Activated CD4-positive, alpha-beta memory T cell treated with anti-CD3 and anti-CD28 coated beads, Interleukin-2, amount 10 ng/mL, durations not matched to agents 7 days and 5 days (primary cell): Measurements from ENCODE around the gene CD7. TPM values are rescaled to one million over a fixed set of nuclear protein-coding genes. Genes with fewer than 3 reads are reported as not detected.

ENCODE experiments used
- CTCF ChIA-PET: fragments of 350-600 bp; sonication (Branson Sonifier 250); formaldehyde crosslinking; loops from one replicate; lab custom pipeline; 2021; ENCODE audit warnings: antibody characterized with exemption, inconsistent platforms; lab: Charles Lee
- POLR2A ChIA-PET: fragments of 350-600 bp; sonication (Branson Sonifier 250); formaldehyde crosslinking; loops from one replicate; lab custom pipeline; 2021; ENCODE audit warnings: antibody characterized with exemption; lab: Charles Lee
- DNase-seq: peaks from one replicate; pipeline ENCODE4 v3.0.0-alpha.2; 2020
- H3K27ac Mint-ChIP-seq: one replicate; pipeline ENCODE4 v1.8.0; 2021; ENCODE audit warnings: mild to moderate bottlenecking, mixed read lengths
- H3K27me3 Mint-ChIP-seq: one replicate; pipeline ENCODE4 v1.8.0; 2021; ENCODE audit warnings: mixed read lengths
- H3K36me3 Mint-ChIP-seq: one replicate; pipeline ENCODE4 v1.8.0; 2021; ENCODE audit warnings: low read depth, mixed read lengths
- H3K4me1 Mint-ChIP-seq: one replicate; pipeline ENCODE4 v1.8.0; 2021; ENCODE audit warnings: mixed read lengths
- H3K4me3 Mint-ChIP-seq: one replicate; pipeline ENCODE4 v1.8.0; 2021; ENCODE audit warnings: mild to moderate bottlenecking, mixed read lengths
- H3K9me3 Mint-ChIP-seq: one replicate; pipeline ENCODE4 v1.8.0; 2021; ENCODE audit warnings: mixed read lengths
- total RNA-seq, 2 experiments: library from RNA; stranded (reverse); gene quantifications; one replicate each; pipeline ENCODE4 v1.2.3, GENCODE V29; 2021

Gene CD7
- total RNA-seq, 2 experiments from 2014 or later = 138 to 140 TPM

DNA sequence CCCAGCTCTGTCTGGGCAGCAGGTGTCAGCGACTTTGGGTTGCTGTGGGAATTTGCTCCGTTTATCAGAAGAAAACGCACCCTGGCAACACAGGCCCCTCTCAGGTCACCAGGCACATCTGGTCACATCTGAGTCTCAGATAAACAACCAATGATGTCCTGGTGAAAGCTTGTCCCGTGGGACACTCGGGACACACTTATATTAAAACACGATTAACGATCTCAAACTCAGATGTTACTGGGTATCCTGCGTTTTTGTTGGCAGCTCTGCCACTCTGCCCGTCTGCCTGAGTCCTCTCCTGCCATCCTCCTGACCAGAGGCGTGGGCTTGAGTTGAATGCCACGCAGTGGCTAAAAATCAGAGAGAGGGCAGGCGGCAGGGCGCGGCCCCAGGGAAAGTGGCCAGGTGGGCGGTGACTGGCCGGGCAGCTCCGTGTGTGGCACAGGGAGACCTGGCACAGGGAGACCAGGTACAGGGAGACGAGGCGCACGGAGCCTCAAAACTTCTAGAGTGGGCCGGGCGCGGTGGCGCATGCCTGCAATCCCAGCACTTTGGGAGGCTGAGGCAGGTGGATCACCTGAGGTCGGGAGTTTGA is 14.0 kb upstream of the CD7 start:
- peaks cover 7% of the 10 kb centered on the region for H3K27me3 Mint-ChIP-seq
- no peak overlapping the region for H3K4me3 Mint-ChIP-seq
- H3K36me3 Mint-ChIP-seq = no peaks in the 10 kb centered on the region
- ChIA-PET CTCF (no interaction called here), POLR2A (interaction anchor here (1.4 to 3.7 kb wide), 3 partner anchors 33 to 39 kb away, joined by 3 to 25 read pairs (median 4); no protein-coding TSS in a partner anchor)
- DNase-seq = no peak
- no peak overlapping the region for H3K27ac Mint-ChIP-seq
- peaks cover 32% of the 10 kb centered on the region for H3K4me1 Mint-ChIP-seq
- H3K9me3 Mint-ChIP-seq = no peaks in the 10 kb centered on the region

DNA sequence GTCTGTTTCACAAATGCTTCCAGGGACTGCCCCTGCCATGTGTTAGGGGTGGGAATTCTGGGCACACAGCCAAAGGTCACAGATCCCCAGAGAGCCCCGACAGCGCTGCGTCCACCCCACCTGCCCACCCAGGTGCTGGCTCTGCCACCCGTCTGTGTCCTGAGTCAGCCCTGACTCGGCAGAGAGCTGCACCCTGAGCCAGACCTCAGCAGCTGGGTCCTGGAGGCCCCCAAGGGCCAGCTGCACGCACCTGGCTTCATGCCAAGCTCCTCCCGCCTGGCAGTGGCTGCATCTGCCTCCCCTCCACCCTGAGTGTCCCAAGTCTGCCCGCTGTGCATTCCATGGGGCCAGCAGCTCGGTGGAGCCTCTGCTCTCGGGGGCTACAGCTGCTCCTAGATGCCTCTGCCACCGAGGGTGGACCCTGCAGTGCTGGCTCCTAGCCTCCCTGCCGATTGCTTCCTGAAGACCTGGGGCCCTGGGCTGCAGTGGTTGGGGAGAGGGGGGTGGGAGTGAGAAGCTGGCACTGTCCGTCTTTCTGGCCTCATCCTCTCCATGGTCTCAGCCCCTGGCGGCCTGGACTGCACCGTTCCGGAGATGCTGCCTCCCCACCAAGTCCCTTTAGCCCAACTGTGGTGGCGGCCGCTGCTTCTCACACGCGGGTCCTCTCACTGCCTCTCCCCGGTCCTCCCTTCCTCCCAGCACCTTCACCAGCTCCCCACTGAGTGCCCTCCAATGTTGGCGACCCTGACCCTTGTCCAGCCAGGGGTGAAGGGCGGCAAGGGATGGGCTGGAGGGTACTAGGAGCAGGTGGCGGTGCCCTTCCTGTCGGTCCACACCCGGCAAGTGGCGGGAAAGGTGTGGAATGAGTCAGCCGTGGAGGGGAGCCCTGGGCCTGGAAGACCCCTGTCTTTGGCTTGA is 13.2 kb upstream of the CD7 start:
- ChIA-PET CTCF (interaction anchor here (0.8 kb wide), 1 partner anchor 9 kb away, joined by 3 read pairs; no protein-coding TSS in a partner anchor), POLR2A (interaction anchor here (1.4 to 1.8 kb wide), 2 partner anchors 32 to 38 kb away, joined by 3 to 4 read pairs; no protein-coding TSS in a partner anchor)
- peaks cover 7% of the 10 kb centered on the region for H3K27me3 Mint-ChIP-seq
- H3K9me3 Mint-ChIP-seq = no peaks in the 10 kb centered on the region
- no peak overlapping the region for H3K27ac Mint-ChIP-seq
- DNase-seq = no peak
- H3K4me3 Mint-ChIP-seq = no peak overlapping the region
- H3K4me1 Mint-ChIP-seq = peaks cover 26% of the 10 kb centered on the region
- H3K36me3 Mint-ChIP-seq = no peaks in the 10 kb centered on the region

DNA sequence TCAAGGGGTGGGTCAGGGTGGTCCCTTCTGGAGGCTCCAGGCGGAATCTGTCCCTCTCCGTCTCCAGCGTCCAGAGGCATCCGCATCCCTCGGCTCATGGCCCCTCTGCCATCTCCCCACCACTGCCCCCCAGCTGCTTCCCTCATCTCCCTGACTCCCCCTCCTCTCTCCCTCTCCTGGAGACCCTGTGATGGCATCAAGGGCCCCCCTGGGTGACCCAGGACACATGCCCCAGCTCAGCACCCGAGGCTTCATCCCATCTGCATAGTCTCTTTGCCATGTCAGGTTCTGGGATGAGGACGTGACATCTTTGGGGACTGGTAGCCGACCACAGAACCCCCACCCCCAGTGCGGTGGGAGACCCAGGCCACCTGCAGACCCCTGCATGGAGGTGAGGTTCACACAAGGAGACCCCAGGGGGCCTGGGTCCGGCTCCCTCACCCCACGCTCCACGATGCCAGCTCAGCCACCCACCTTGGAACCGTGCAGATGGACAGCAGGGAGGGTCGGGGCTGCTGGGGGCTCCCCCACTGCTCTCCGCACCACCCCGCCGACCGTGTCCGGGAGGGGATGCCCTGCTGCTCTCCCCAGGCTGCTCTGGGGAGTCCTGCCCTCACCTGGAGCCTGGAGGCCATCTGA is 12.4 kb upstream of the CD7 start:
- Mint-ChIP-seq H3K36me3 (no peaks in the 10 kb centered on the region), H3K4me1 (peaks cover 22% of the 10 kb centered on the region), H3K27ac (no peak overlapping the region), H3K4me3 (no peak overlapping the region), H3K27me3 (peaks cover 5% of the 10 kb centered on the region), H3K9me3 (no peaks in the 10 kb centered on the region)
- no peak for DNase-seq
- ChIA-PET CTCF (interaction anchor here (0.8 to 1.0 kb wide), 2 partner anchors 8 to 9 kb away, joined by 3 read pairs; no protein-coding TSS in a partner anchor), POLR2A (interaction anchor here (1.4 kb wide), 1 partner anchor 31 kb away, joined by 3 read pairs; no protein-coding TSS in a partner anchor)

DNA sequence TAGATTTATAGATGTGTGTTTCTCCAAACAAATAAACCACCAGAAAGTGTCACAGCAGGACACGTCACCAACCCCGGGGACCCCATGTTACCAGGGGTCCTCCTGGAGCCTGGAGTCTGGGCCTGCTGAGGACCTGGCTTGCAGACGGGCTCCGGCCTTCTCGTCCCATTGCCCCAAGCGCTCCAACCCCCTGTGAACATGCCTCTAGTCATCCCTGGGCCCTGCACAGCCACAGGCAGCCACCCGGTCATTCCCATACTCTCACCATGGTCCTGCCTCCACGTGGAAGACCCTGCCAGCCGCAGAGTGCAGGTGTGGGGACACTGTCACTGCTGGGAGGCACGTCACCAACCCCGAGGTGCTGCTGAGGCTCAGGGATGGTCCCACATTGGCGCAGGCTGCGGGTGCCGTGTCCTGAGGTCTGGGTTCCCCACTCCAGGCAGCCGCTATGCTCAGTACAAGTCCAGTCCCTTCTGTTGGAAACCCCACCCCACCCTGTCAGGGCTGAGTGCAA is 11.6 kb upstream of the CD7 start:
- peaks cover 20% of the 10 kb centered on the region for H3K4me1 Mint-ChIP-seq
- CTCF ChIA-PET = interaction anchor here (1.0 kb wide), 1 partner anchor 9 kb away, joined by 3 read pairs; no protein-coding TSS in a partner anchor
- POLR2A ChIA-PET = no interaction called here
- no peak overlapping the region for H3K27ac Mint-ChIP-seq
- no peak overlapping the region for H3K4me3 Mint-ChIP-seq
- H3K36me3 Mint-ChIP-seq = no peaks in the 10 kb centered on the region
- peaks cover 5% of the 10 kb centered on the region for H3K27me3 Mint-ChIP-seq
- H3K9me3 Mint-ChIP-seq = no peaks in the 10 kb centered on the region
- no peak for DNase-seq

DNA sequence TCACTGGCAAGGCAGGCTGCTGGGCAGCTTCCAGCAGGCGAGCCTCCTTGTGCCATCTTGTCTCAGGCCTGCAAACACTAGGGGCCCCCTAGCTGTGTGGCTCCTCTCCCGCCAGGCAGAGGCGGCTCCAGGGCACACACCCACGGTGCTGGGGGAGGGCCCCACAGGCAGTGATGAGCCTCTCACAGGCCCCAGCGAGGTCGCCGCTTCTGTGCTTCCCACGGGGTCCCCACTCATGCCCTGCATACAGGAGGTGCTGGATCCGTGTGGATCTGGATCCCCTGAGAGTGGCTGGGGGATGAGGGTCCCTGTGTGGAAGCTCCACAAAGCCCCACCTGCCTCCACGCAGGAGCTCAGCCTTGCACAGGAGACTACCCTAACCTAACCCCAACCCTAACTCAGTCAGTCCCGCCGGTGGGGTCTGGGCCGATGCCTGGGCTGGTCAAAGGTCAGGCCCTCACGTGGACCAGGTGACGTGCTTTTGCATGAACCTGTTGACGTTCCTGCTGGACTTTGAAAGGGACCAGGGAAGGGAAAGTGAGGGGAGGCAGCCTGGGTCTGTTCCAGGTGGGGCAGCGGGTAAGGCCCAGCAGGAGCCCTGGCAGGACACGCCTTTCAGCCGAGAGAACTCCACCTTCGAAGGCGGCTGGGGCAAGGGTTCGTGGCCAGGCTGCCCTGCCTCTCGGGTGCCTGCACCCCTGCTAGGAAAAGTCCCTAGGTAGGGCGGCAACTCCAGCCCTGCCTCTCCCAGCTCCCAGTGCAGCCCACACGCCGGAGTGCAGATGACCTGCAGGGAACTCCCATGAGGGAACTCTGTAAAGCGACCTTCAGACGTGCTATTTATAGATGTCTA is 11.0 kb upstream of the CD7 start:
- DNase-seq = no peak
- CTCF ChIA-PET = interaction anchor here (0.6 to 1.0 kb wide), 2 partner anchors 9 to 257 kb away, joined by 3 read pairs; no protein-coding TSS in a partner anchor

DNA sequence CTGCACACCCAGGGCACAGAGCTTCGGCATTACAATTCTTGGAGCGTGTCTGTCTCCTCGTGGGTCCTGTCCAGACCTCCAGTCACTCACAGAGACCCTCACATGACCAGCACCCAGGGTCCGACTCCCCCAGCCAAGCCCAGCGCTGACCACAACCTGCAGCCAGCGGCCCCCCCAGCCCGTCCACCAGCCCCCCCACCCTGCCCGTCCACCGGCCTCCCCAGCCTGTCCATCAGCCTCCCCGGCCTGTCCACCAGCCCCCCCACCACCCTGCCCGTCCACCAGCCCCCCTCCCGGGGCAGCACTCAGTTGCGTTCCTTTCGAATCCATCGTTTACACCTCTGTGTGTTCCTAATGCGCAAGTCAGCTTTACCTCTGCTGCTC is 10.3 kb upstream of the CD7 start:
- ChIA-PET CTCF (interaction anchor here (0.6 kb wide), 1 partner anchor 256 kb away, joined by 3 read pairs; no protein-coding TSS in a partner anchor), POLR2A (no interaction called here)
- no peak for DNase-seq

More for the DNA sequence above, 11.0 kb upstream of the CD7 start:
- Mint-ChIP-seq H3K4me1 (peaks cover 18% of the 10 kb centered on the region), H3K9me3 (no peaks in the 10 kb centered on the region), H3K27ac (no peak overlapping the region), H3K27me3 (peaks cover 5% of the 10 kb centered on the region), H3K36me3 (no peaks in the 10 kb centered on the region), H3K4me3 (no peak overlapping the region)
- POLR2A ChIA-PET = no interaction called here

DNA sequence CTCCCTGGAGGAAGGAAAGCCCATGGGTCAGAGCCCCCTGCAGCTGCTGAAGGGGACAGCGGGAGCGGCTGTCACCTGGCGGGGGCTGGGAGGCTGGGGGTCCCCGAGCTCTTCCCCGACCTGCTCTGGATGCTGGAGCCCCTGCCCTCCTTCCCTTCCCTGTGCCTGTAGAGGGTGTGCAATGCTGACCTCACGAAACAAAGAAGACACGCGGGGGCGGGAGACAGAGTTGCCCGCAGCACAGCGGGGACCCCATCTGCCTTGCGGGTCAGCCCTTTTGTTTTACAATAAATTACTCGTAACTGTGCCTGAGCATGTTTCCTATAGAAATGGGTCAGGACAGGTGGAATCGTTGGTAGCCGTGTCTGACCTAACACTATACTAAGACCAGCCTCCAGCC is 9.9 kb upstream of the CD7 start:
- POLR2A ChIA-PET = no interaction called here
- Mint-ChIP-seq H3K4me1 (peaks cover 12% of the 10 kb centered on the region), H3K4me3 (no peak overlapping the region), H3K9me3 (no peaks in the 10 kb centered on the region), H3K27ac (no peak overlapping the region), H3K27me3 (peaks cover 1% of the 10 kb centered on the region), H3K36me3 (no peaks in the 10 kb centered on the region)
- CTCF ChIA-PET = no interaction called here
- no peak for DNase-seq

More for the DNA sequence above, 10.3 kb upstream of the CD7 start:
- Mint-ChIP-seq H3K9me3 (no peaks in the 10 kb centered on the region), H3K27me3 (peaks cover 2% of the 10 kb centered on the region), H3K36me3 (no peaks in the 10 kb centered on the region), H3K27ac (no peak overlapping the region), H3K4me3 (no peak overlapping the region), H3K4me1 (peaks cover 15% of the 10 kb centered on the region)

DNA sequence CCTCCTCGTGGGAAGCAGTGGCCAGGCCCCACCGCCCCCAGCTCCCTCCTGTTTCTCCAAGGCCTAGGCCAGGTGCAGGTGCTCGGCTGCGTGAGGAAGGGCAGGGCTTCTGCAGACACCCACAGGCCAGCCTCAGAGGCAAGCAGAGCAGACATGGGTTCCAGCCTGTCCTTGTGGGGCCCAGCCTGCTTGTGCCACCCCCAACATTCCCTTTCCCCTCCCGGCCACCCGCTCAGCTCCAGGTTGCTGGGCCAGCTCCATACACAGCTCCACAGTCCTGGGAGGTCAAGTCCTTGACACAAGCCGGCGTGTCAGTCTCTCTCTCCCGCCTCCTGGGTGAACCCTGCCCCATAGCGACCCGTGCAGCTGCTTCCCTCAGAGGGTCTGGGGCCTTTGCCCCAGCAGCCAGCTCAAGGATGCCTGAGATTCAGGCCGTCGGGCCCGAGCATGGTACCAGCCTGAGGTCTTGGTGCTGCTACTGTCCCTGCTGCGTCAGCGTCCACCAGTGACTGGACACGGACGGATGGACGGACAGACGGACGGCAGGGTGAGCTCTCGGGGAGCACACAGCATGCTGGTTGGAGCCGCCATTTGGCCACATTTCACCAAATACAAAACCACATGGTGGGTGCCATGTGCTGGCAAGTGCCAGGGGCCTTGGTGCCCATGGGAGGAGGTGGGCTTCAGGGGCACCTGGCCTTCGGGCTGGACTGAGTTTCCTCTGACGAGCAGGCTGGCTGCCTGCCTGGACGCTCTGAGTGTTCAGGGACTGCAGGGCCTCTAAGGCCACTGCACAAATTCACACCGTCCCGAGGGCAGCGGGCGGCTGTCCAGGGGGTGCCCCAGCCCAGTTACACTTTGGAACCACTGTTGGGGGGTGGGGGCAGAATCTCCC is 8.1 kb upstream of the CD7 start:
- Mint-ChIP-seq H3K27me3 (no peaks in the 10 kb centered on the region), H3K4me1 (peaks cover 19% of the 10 kb centered on the region), H3K4me3 (no peak overlapping the region), H3K36me3 (no peaks in the 10 kb centered on the region), H3K27ac (no peak overlapping the region), H3K9me3 (no peaks in the 10 kb centered on the region)
- no peak for DNase-seq
- CTCF ChIA-PET = interaction anchor here (2.0 kb wide), 1 partner anchor 90 kb away, joined by 5 read pairs; no protein-coding TSS in a partner anchor
- POLR2A ChIA-PET = no interaction called here

DNA sequence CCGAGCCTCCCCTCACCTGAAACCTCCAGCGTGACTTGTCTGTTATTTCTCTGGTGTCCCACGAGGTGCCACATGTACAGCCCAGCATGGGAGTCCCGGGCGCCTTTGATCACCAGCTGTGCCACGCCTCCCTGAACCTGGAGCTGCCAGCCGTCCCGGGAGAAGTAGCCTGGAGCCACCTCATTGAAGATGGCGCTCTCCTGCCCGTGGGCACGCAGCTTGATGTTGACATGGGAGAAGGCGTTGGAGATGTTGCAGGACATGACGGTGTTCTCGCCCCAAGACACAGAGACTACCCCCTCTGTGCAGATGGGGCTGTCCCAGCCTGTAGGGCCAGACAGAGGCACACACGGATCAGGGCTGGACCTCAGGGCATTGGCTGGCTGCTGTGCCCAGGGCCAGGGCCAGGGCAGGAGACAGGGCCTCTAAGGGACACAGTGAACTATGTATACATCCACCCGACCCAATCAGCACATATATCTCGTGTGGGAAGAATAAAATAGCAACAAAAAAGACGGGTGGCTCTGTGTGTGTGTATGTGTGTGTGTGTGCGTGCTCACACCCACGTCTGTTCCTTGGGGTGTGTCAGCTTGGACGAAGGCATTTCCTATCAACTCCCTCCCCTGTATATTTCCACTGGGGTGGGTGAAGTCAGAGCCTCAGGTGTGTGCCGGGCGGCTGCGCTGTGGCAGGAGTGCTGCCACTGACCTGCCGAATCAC is 7.3 kb upstream of the CD7 start:
- CTCF ChIA-PET = interaction anchor here (2.0 kb wide), 1 partner anchor 89 kb away, joined by 5 read pairs; no protein-coding TSS in a partner anchor
- Mint-ChIP-seq H3K36me3 (no peaks in the 10 kb centered on the region), H3K9me3 (no peaks in the 10 kb centered on the region), H3K4me3 (no peak overlapping the region), H3K4me1 (peaks cover 22% of the 10 kb centered on the region), H3K27me3 (no peaks in the 10 kb centered on the region), H3K27ac (no peak overlapping the region)
- DNase-seq = no peak
- POLR2A ChIA-PET = interaction anchor here (0.7 kb wide), 1 partner anchor 19 kb away, joined by 3 read pairs; no protein-coding TSS in a partner anchor

DNA sequence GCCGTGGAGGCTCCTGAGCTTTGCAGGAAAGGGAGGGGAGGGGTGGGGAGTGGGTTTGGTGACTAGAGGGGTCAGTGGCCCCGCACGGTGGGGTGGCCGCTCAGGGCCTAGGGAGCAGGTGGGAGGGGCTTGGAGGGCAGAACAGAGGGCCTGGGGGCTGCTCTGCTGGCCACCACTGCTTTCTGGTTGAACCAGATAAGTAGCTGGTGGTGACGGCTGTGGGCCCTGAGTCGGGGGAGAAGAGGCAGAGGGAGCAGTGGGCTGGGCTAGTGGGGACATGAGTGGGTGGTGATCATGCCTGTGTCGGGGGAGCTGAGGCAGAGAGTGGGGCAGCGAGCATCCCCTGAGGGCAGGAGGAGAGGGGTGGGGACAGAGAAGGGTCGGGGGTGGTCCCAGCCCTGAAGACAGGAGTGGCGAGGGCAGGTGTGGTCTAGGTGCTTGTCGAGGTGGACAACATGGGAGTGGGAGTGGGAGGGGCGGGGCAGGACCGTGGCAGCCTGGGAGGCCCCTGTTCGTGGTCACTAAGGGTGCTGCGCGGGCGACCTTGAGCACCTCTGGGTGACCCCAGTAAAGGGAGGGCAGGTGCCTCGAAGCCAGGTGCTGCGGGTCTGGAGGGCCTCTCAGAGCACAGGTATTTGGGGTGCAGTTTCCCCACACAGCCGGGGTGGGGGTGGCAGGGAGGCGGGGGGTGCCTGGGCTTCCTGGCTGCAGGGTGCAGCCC is 6.3 kb upstream of the CD7 start:
- POLR2A ChIA-PET = interaction anchor here (0.6 to 3.5 kb wide), 2 partner anchors 11 to 26 kb away, joined by 3 to 24 read pairs; no protein-coding TSS in a partner anchor
- H3K4me1 Mint-ChIP-seq = peaks cover 22% of the 10 kb centered on the region
- no peaks in the 10 kb centered on the region for H3K36me3 Mint-ChIP-seq
- CTCF ChIA-PET = interaction anchor here (2.4 to 3.0 kb wide), 2 partner anchors 24 to 88 kb away, joined by 13 to 20 read pairs; no protein-coding TSS in a partner anchor
- no peak overlapping the region for H3K27ac Mint-ChIP-seq
- no peak overlapping the region for H3K4me3 Mint-ChIP-seq
- DNase-seq = no peak
- no peaks in the 10 kb centered on the region for H3K27me3 Mint-ChIP-seq
- H3K9me3 Mint-ChIP-seq = no peaks in the 10 kb centered on the region
